GM12878 (cell line): Measurements from ENCODE around the gene CFAP299. TPM values are rescaled to one million over a fixed set of nuclear protein-coding genes. Genes with fewer than 3 reads are reported as not detected.
A peak's percentile ranks its signal among the peaks of the same experiment; 100 is the strongest.

Experiments used
- ATF3 ChIP-seq: IDR thresholded peaks from 2 replicates; pipeline ENCODE4 v1.6.1; 2011; ENCODE audit warnings: low read depth, mild to moderate bottlenecking, low read length, moderate library complexity, borderline replicate concordance; ENCODE audit errors: extremely low read depth
- BHLHE40 ChIP-seq, 2 experiments: fragments of 450-650 bp in 1 of 2; IDR thresholded peaks; 2 replicates each; pipeline ENCODE4 v1.6.1; 2011 to 2017; ENCODE audit warnings: low read depth in 2 of 2, borderline replicate concordance in 1 of 2, improper control_type of control experiment in 1 of 2, low read length in 1 of 2, mild to moderate bottlenecking in 1 of 2
- BMI1 ChIP-seq: fragments of 450-650 bp; IDR thresholded peaks from 2 replicates; pipeline ENCODE4 v1.6.1; 2016; ENCODE audit warnings: mild to moderate bottlenecking, moderate library complexity, borderline replicate concordance
- GATAD2B ChIP-seq: fragments of 450-650 bp; conservative IDR thresholded peaks from 2 replicates; pipeline ENCODE4 v1.6.1; 2017; ENCODE audit warnings: low read depth, mild to moderate bottlenecking, moderate library complexity
- HDAC6 ChIP-seq: fragments of 200-600 bp; sonication (generic); IDR thresholded peaks from one replicate; pipeline ENCODE4 v1.8.0; 2017; ENCODE audit warnings: antibody characterized with exemption; ENCODE audit not compliant: unreplicated experiment
- NFYA ChIP-seq: IDR thresholded peaks from 2 replicates; pipeline ENCODE4 v1.6.1; 2011; ENCODE audit warnings: low read depth, mild to moderate bottlenecking, low read length, improper control_type of control experiment, borderline replicate concordance
- PKNOX1 ChIP-seq: fragments of 450-650 bp; IDR thresholded peaks from 2 replicates; pipeline ENCODE4 v1.6.1; 2016; ENCODE audit warnings: mild to moderate bottlenecking
- POLR2A ChIP-seq: IDR thresholded peaks from 2 replicates; pipeline ENCODE4 v1.6.1; 2011; ENCODE audit warnings: low read depth, mild to moderate bottlenecking, low read length
- RFX5 ChIP-seq: IDR thresholded peaks from 2 replicates; pipeline ENCODE4 v1.6.1; 2011; ENCODE audit warnings: low read depth, low read length, improper control_type of control experiment
- SREBF1 ChIP-seq: IDR thresholded peaks from 2 replicates; pipeline ENCODE4 v1.6.1; 2012; ENCODE audit warnings: mild to moderate bottlenecking, low read length
- TARDBP ChIP-seq: IDR thresholded peaks from 2 replicates; pipeline ENCODE4 v1.6.1; 2016; ENCODE audit warnings: borderline replicate concordance
- ZNF217 ChIP-seq: fragments of 450-650 bp; IDR thresholded peaks from 2 replicates; pipeline ENCODE4 v1.6.1; 2017; ENCODE audit warnings: antibody characterized with exemption, mild to moderate bottlenecking
- ZNF384 ChIP-seq: IDR thresholded peaks from 2 replicates; pipeline ENCODE4 v1.6.1; 2012; ENCODE audit warnings: low read depth, mild to moderate bottlenecking, low read length, improper control_type of control experiment, borderline replicate concordance
- ZNF687 ChIP-seq: fragments of 450-650 bp; IDR thresholded peaks from 2 replicates; pipeline ENCODE4 v1.6.1; 2017; ENCODE audit warnings: mild to moderate bottlenecking, moderate library complexity
- polyA plus RNA-seq, 11 experiments: library from polyadenylated mRNA; depleted of rRNA in 4 of 11; unstranded in 6 of 11; stranded (reverse) in 5 of 11; fragments of >200 nt; fragmentation: Nextera tagmentation in 4 of 11; fragmentation: Illumina TruSeq in 1 of 11; extraction: Ambion mirVana in 4 of 11; extraction: Trizol in 1 of 11; gene quantifications; 1 replicate in 1 of 11; 2 replicates in 10 of 11; pipeline versions ENCODE4 v1.2.1 to v1.2.3, GENCODE V29; 2011 to 2016; ENCODE audit warnings: inconsistent platforms in 2 of 11, missing spikeins in 2 of 11, low read depth in 1 of 11
- total RNA-seq, 4 experiments: library from RNA; depleted of rRNA in 3 of 4; stranded (reverse); fragments of >200 nt in 3 of 4; fragmentation: Illumina TruSeq in 1 of 4; extraction: Trizol in 1 of 4; gene quantifications; 2 replicates each; pipeline versions ENCODE4 v1.2.1 to v1.2.3, GENCODE V29; 2013 to 2021
- TF ChIP-seq, protein P1 (sequence below): fragments of 450-650 bp; IDR thresholded peaks from 2 replicates; pipeline ENCODE4 v1.6.1; 2014; ENCODE audit warnings: mild to moderate bottlenecking
- TF ChIP-seq, protein P2 (sequence below): fragments of 450-650 bp; IDR thresholded peaks from 2 replicates; pipeline ENCODE4 v1.6.1; 2018; ENCODE audit warnings: borderline replicate concordance, mild to moderate bottlenecking; ENCODE audit not compliant: partially characterized antibody
- TF ChIP-seq, protein P3 (sequence below): IDR thresholded peaks from 2 replicates; pipeline ENCODE4 v1.6.1; 2012; ENCODE audit warnings: low read depth, low read length, improper control_type of control experiment

Gene CFAP299
- total and polyA plus RNA-seq, 10 of the 15 experiments (the other 5 are each of a cell fraction or from before 2014, with no cell fraction given), result 0.06 to 0.34 TPM; not detected in 8

DNA sequence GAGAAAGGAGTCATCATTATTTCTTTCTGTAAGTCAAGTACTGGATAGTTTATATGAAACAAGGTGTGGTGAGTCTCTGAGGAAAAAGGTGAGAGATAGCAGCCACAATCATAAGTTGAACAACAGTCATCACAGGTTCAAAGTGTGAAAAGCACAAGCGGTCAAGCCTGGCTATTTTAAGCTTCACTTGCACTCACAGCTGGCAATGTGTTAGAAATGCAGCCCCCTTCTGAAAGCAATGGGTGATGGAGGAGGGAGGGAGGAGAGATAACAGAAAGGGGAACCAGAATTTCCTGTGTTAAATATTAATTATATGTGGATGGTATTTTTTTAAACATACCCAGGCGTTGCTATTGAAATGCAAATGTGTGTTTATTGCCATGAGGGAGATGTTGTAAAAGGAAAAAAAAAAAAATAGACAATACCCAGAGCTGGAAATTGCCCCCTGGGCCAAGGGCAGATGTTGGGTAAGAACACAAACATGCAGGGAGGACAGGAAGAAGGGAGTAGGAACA is 668.1 kb downstream of the CFAP299 start (continued):
- TF ChIP-seq BHLHE40 (IDR thresholded peaks at IDR 0.05; ENCODE audit: borderline replicate concordance in 1 of 2, low read depth in 2 of 2, low read length in 1 of 2) (peak; percentile 70 to 79; a peak in 3 of 4 replicates), NFYA (no peak), ZNF384 (no peak; the same call in 1 of the 2 replicates), TARDBP (no peak), BMI1 (peak; percentile 89), POLR2A (no peak), RFX5 (no peak), SREBF1 (no peak), HDAC6 (no peak), PKNOX1 (no peak), GATAD2B (peak; percentile 69), ATF3 (no peak), ZNF687 (0 out of 2 replicates have a peak, but pooled peaks have one; percentile 23), ZNF217 (peak; percentile 87)
- TF ChIP-seq, protein P1, sequence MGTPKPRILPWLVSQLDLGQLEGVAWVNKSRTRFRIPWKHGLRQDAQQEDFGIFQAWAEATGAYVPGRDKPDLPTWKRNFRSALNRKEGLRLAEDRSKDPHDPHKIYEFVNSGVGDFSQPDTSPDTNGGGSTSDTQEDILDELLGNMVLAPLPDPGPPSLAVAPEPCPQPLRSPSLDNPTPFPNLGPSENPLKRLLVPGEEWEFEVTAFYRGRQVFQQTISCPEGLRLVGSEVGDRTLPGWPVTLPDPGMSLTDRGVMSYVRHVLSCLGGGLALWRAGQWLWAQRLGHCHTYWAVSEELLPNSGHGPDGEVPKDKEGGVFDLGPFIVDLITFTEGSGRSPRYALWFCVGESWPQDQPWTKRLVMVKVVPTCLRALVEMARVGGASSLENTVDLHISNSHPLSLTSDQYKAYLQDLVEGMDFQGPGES, result no peak
- TF ChIP-seq, protein P2, sequence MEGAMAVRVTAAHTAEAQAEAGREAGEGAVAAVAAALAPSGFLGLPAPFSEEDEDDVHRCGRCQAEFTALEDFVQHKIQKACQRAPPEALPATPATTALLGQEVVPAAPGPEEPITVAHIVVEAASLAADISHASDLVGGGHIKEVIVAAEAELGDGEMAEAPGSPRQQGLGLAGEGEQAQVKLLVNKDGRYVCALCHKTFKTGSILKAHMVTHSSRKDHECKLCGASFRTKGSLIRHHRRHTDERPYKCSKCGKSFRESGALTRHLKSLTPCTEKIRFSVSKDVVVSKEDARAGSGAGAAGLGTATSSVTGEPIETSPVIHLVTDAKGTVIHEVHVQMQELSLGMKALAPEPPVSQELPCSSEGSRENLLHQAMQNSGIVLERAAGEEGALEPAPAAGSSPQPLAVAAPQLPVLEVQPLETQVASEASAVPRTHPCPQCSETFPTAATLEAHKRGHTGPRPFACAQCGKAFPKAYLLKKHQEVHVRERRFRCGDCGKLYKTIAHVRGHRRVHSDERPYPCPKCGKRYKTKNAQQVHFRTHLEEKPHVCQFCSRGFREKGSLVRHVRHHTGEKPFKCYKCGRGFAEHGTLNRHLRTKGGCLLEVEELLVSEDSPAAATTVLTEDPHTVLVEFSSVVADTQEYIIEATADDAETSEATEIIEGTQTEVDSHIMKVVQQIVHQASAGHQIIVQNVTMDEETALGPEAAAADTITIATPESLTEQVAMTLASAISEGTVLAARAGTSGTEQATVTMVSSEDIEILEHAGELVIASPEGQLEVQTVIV, result no peak
- TF ChIP-seq, protein P3, sequence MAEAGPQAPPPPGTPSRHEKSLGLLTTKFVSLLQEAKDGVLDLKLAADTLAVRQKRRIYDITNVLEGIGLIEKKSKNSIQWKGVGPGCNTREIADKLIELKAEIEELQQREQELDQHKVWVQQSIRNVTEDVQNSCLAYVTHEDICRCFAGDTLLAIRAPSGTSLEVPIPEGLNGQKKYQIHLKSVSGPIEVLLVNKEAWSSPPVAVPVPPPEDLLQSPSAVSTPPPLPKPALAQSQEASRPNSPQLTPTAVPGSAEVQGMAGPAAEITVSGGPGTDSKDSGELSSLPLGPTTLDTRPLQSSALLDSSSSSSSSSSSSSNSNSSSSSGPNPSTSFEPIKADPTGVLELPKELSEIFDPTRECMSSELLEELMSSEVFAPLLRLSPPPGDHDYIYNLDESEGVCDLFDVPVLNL, result no peak
